ENCODE data around the gene DOHH. TPM values are rescaled to one million over a fixed set of nuclear protein-coding genes. Genes with fewer than 3 reads are reported as not detected.
A peak's percentile ranks its signal among the peaks of the same experiment; 100 is the strongest.
"Not testable (repeated sequence)": the region's sequence is repeated elsewhere in the genome, so short reads cannot be mapped to it uniquely, and the experiment has no call there.

The DOHH gene
- total RNA-seq, 1 donor from 2014 or later, result 14.5 TPM

GRCh38 chr19:3448616-3449334, 51.7 kb downstream of the DOHH start:
- H2AFZ ChIP-seq (ENCODE audit: low read depth, low read length), result no peak overlapping the region
- Mint-ChIP-seq H3K27me3 (ENCODE audit: low read depth, unreplicated experiment) (no peaks in the 10 kb centered on the region), H3K4me3 (ENCODE audit: unreplicated experiment) (no peak overlapping the region), H3K4me1 (ENCODE audit: low read depth, unreplicated experiment) (peaks cover 18% of the 10 kb centered on the region), H3K9me3 (ENCODE audit: unreplicated experiment) (no peaks in the 10 kb centered on the region), H3K36me3 (ENCODE audit: low read depth, unreplicated experiment) (peaks cover 12% of the 10 kb centered on the region), H3K27ac (ENCODE audit: unreplicated experiment) (no peak overlapping the region)
- peaks cover 15% of the 10 kb centered on the region for H3K36me3 ChIP-seq (ENCODE audit: insufficient read depth, low read length)
- H3K79me2 ChIP-seq (ENCODE audit: insufficient read depth, low read length), result peaks cover 33% of the 10 kb centered on the region
- FAIRE-seq, result no peak
- peaks cover 19% of the 10 kb centered on the region for H3K4me1 ChIP-seq (ENCODE audit: insufficient read depth, low read length)
- H3K4me2 ChIP-seq (ENCODE audit: low read length), result no peak overlapping the region
- no peaks in the 10 kb centered on the region for H3K9me3 ChIP-seq (ENCODE audit: insufficient read depth, low read depth, low read length)
- TF ChIP-seq CTCF (IDR thresholded peaks at IDR 0.05; ENCODE audit: insufficient read depth, low read depth, low read length) (no peak), EZH2 (IDR thresholded peaks at IDR 0.05; ENCODE audit: insufficient read depth, low read length) (no peak)
- H4K20me1 ChIP-seq (ENCODE audit: insufficient read depth, low read length), result peaks cover 37% of the 10 kb centered on the region
- no peak overlapping the region for H3K9ac ChIP-seq (ENCODE audit: low read length)
- H3K4me3 ChIP-seq (ENCODE audit: insufficient read depth, low read depth, low read length), result no peak overlapping the region
- no peak for DNase-seq (ENCODE audit: low read depth)
- no peaks in the 10 kb centered on the region for H3K27me3 ChIP-seq (ENCODE audit: insufficient read depth, low read length)
- peak overlapping the region; percentile 2 for H3K27ac ChIP-seq (ENCODE audit: low read depth, low read length)

- not testable (repeated sequence) for H2AFZ ChIP-seq (ENCODE audit: low read depth, low read length); H3K27me3 Mint-ChIP-seq (ENCODE audit: low read depth, unreplicated experiment); H3K9me3 Mint-ChIP-seq (ENCODE audit: unreplicated experiment); H3K4me2 ChIP-seq (ENCODE audit: low read length); H3K27me3 ChIP-seq (ENCODE audit: insufficient read depth, low read length); DNase-seq (ENCODE audit: low read depth); H3K9ac ChIP-seq (ENCODE audit: low read length); FAIRE-seq; H3K27ac ChIP-seq (ENCODE audit: low read depth, low read length); H3K9me3 ChIP-seq (ENCODE audit: insufficient read depth, low read depth, low read length); H3K36me3 ChIP-seq (ENCODE audit: insufficient read depth, low read length); H3K27ac Mint-ChIP-seq (ENCODE audit: unreplicated experiment); H3K4me3 ChIP-seq (ENCODE audit: insufficient read depth, low read depth, low read length); H3K4me3 Mint-ChIP-seq (ENCODE audit: unreplicated experiment)
- H3K4me1 Mint-ChIP-seq (ENCODE audit: low read depth, unreplicated experiment), result peaks cover 19% of the 10 kb centered on the region
- Histone ChIP-seq H3K4me1 (ENCODE audit: insufficient read depth, low read length) (peaks cover 20% of the 10 kb centered on the region), H4K20me1 (ENCODE audit: insufficient read depth, low read length) (peaks cover 42% of the 10 kb centered on the region), H3K79me2 (ENCODE audit: insufficient read depth, low read length) (peaks cover 34% of the 10 kb centered on the region)
- peaks cover 11% of the 10 kb centered on the region for H3K36me3 Mint-ChIP-seq (ENCODE audit: low read depth, unreplicated experiment)
These were observed 53.8 kb downstream of the DOHH start for GRCh38 chr19:3446657-3447056.

GRCh38 chr19:3444695-3445234, 55.7 kb downstream of the DOHH start:
- Histone ChIP-seq H3K4me3 (ENCODE audit: insufficient read depth, low read depth, low read length) (no peak overlapping the region), H3K27me3 (ENCODE audit: insufficient read depth, low read length) (no peaks in the 10 kb centered on the region), H3K36me3 (ENCODE audit: insufficient read depth, low read length) (peaks cover 9% of the 10 kb centered on the region), H3K9ac (ENCODE audit: low read length) (no peak overlapping the region), H3K9me3 (ENCODE audit: insufficient read depth, low read depth, low read length) (no peaks in the 10 kb centered on the region), H4K20me1 (ENCODE audit: insufficient read depth, low read length) (peaks cover 41% of the 10 kb centered on the region), H3K4me2 (ENCODE audit: low read length) (peak overlapping the region; percentile 58), H3K4me1 (ENCODE audit: insufficient read depth, low read length) (peaks cover 10% of the 10 kb centered on the region), H3K79me2 (ENCODE audit: insufficient read depth, low read length) (peaks cover 43% of the 10 kb centered on the region), H2AFZ (ENCODE audit: low read depth, low read length) (no peak overlapping the region), H3K27ac (ENCODE audit: low read depth, low read length) (no peak overlapping the region)
- no peak overlapping the region for H3K27ac Mint-ChIP-seq (ENCODE audit: unreplicated experiment)
- FAIRE-seq (peak; percentile 50), DNase-seq (ENCODE audit: low read depth) (no peak)
- H3K4me3 Mint-ChIP-seq (ENCODE audit: unreplicated experiment), result no peak overlapping the region
- peaks cover 10% of the 10 kb centered on the region for H3K4me1 Mint-ChIP-seq (ENCODE audit: low read depth, unreplicated experiment)
- no peaks in the 10 kb centered on the region for H3K27me3 Mint-ChIP-seq (ENCODE audit: low read depth, unreplicated experiment)
- no peaks in the 10 kb centered on the region for H3K9me3 Mint-ChIP-seq (ENCODE audit: unreplicated experiment)
- H3K36me3 Mint-ChIP-seq (ENCODE audit: low read depth, unreplicated experiment), result peaks cover 7% of the 10 kb centered on the region
- TF ChIP-seq CTCF (IDR thresholded peaks at IDR 0.05; ENCODE audit: insufficient read depth, low read depth, low read length) (no peak), EZH2 (IDR thresholded peaks at IDR 0.05; ENCODE audit: insufficient read depth, low read length) (no peak)
